Measurements from ENCODE around the gene MAP3K20.
"Not testable (repeated sequence)": the region's sequence is repeated elsewhere in the genome, so short reads cannot be mapped to it uniquely, and the experiment has no call there.

The MAP3K20 gene

GRCh38 chr2:173184031-173185004 is 108.7 kb downstream of the MAP3K20 start:
- Histone ChIP-seq H3K4me3 (no peak overlapping the region), H3K27ac (peak overlapping the region in 11 of 21 experiments; percentile 24 to 74 (median 39))

GRCh38 chr2:173185437-173185836 is 109.8 kb downstream of the MAP3K20 start:
- peak overlapping the region in 4 of 21 experiments; percentile 30 to 74 (median 50) for H3K27ac ChIP-seq
- no peak overlapping the region for H3K4me3 ChIP-seq

GRCh38 chr2:173187941-173188788 is 112.5 kb downstream of the MAP3K20 start:
- Histone ChIP-seq H3K27ac (no peak overlapping the region), H3K4me3 (no peak overlapping the region)

DNA sequence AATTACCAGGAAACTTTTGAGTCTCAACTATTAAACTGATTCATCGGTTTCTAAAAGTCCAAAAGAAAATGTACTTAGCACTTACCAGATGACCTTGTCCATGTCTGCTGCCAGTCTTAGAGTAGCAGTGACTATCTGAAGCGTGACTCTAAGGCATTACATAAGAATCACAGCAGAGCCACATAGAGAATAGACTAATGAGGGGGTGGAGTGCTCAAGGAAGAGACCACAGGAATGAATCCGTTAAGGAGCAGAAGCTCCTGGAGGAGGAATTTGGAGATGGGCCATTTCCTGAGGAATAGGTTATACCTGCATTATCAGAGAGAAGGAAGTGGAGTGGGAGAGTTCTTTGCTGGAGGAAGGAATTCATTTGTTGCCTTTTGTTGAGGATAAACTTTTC is 116.0 kb downstream of the MAP3K20 start:
- H3K4me3 ChIP-seq: no peak overlapping the region
- peak overlapping the region in 2 of 21 experiments; percentile 8 to 9 for H3K27ac ChIP-seq

DNA sequence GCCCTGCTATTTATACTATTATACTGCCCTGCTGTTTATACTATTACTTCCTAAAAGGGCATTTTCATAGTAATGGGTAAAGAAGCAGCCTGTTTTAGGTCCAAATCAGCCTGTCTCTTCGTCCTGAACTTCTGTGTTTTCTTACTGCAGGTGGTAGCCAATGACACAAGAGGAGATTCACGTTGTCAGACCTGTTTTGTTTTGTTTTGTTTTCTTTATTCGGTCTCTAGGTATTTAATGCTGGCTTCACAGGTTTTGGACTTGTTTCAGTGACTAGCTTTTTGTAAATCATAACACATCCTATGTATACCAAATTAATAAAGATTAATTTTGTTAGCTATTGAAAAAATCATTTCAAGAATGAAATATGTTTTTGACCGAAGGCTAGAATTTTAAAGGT is 116.4 kb downstream of the MAP3K20 start:
- peak overlapping the region in 3 of 21 experiments; percentile 4 to 9 (median 8) for H3K27ac ChIP-seq

DNA sequence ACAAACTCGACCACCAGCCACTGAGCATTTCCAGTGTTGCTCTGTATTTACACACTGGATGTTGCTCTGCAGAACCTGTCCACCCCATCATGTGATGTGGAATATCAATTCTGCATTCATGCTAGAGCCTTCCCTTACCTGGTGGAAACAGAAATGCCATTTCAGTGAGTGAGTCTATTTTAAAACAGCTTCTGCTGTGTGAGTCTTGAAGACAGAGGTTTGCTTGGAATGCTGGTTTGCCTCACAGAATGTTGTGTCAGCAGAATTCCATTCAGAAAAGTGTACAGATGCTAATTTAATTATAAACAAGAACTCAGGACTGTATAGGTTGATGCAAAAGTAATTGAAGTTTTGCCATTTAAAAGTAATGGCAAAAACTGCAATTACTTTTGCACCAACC is 118.3 kb downstream of the MAP3K20 start:
- Histone ChIP-seq H3K27ac (no peak overlapping the region), H3K4me3 (no peak overlapping the region)

More for the DNA sequence above, 116.4 kb downstream of the MAP3K20 start:
- no peak overlapping the region for H3K4me3 ChIP-seq

- no peak overlapping the region for H3K27ac ChIP-seq
- no peak overlapping the region for H3K4me3 ChIP-seq
Measured at GRCh38 chr2:173195100-173195499, 119.5 kb downstream of the MAP3K20 start.

DNA sequence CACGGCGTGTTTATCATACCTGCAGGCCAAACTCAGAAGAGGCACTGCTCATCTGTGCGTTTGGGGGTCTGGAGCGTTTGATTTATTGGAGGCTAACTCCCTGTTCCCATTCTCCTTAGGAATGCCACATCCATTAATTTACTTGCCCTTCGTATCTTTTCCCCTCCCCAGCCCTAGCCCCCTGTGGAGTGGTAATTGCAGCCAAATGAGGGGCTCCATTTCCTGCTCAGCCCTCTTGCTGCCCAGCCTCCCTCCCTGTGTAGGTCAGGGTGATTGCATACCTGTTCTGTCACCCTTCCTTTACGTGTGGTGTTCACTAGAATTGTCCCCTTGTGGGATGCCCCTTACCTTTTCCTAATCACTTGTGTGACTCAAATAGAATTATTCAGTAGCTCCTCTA is 120.4 kb downstream of the MAP3K20 start:
- Histone ChIP-seq H3K27ac (no peak overlapping the region), H3K4me3 (no peak overlapping the region)

- Histone ChIP-seq H3K4me3 (no peak overlapping the region), H3K27ac (no peak overlapping the region)
Measured at GRCh38 chr2:173196638-173197037, 121.0 kb downstream of the MAP3K20 start.

- H3K4me3 ChIP-seq: no peak overlapping the region
- no peak overlapping the region for H3K27ac ChIP-seq
Measured at GRCh38 chr2:173198327-173198726, 122.7 kb downstream of the MAP3K20 start.

DNA sequence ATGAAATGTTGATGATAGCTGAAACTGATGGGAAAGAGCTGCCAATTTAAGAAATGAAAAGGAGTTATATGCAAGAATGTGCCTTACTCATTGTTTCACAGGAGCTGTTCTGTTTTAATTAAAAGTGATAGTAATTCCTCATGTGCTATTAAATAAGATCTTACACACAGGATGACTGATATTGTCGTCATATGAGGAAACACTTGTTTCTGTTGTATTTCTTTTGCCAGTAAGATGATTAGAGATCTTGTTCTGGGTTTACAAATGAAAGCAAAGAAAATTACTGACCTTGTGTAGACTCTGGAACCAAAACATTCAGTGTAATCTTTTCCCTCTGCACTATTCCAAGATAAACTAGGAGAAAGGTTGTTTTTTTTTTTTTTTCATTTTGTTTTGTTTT is 123.6 kb downstream of the MAP3K20 start:
- Histone ChIP-seq H3K27ac (no peak overlapping the region), H3K4me3 (no peak overlapping the region)

DNA sequence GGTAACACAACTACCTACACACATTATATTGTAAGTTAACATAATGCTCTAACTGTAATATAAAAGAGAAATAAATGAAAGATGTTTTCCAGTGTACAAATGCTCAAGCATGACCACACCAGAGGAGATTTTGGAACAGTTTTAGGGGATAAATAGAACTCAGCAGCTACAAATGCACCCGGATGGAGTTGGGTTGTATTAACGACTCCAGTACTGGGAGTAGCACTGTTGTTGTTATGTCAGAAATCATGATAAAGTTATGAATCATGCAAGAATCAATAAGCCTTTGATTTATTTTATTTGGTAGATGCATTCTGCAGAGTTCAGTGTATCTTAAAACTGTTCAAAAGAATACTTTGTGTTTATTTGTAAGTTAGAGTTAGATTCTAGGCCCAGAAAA is 126.9 kb downstream of the MAP3K20 start:
- no peak overlapping the region for H3K27ac ChIP-seq
- H3K4me3 ChIP-seq: no peak overlapping the region

DNA sequence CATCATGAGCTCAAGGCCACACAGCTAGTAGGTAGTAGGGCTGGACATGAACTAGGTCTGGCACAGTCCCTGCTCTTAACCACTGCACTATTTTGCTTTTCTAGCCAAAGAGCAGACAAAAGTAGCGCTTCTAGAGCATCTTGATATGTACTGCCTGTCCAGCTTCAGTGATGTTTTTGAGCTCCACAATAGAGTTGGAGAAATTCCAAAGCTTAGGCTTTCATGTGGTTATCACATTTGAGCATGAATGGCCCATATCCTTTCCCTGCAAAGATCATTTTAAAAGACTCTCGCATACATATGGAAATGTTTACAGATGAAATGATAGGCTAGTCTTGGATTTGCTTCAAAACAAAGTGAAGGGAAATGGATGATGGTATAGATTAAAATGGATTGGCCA is 128.7 kb downstream of the MAP3K20 start:
- Histone ChIP-seq H3K27ac (no peak overlapping the region), H3K4me3 (no peak overlapping the region)

GRCh38 chr2:173205375-173205774 is 129.7 kb downstream of the MAP3K20 start:
- peak overlapping the region in 2 of 21 experiments; percentile 19 to 21 for H3K27ac ChIP-seq
- no peak overlapping the region for H3K4me3 ChIP-seq

- H3K4me3 ChIP-seq, H3K27ac ChIP-seq: not testable (repeated sequence)
Measured at GRCh38 chr2:173207124-173207523, 131.5 kb downstream of the MAP3K20 start.

DNA sequence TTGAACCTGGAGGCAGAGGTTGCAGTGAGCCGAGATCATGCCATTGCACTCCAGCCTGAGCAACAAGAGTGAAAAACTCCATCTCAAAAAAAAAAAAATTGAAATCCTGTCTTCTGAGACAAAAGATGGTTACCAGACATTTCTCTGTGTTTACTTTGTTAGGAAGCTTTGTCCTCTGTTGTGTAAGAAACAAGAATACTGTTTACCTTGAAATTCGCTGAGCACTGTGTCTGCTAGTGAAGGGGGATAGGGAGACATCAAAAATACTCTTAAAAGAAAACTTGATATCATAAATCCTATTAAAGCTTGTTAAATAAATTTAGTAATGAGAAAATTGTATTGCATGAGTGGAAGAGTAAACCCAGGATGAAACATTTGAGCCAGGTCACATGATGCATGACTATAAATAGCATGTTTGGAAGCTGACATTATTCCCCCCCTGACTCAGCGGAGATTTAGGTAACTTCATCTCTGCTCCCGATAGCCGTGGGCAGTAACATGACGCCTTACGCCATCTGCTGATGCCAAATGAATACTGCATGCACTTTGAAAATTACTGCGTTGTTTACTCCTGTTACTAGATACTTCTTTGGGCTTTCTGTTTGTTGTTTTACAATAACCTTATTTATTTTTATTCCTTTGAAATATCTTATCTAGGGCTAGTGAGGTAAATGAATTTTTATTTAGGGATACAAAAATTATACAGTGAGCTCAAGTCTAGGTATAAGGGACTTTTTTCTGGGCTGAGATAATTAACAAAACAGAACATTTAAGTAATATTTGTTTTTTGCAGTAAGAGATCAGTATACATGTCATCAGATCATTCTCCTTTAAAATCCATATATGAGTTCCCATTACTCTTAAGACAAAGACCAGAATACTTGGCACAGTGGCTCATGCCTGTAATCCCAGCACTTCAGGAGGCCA is 134.9 kb downstream of the MAP3K20 start:
- H3K27ac ChIP-seq: peak overlapping the region in 4 of 21 experiments; percentile 17 to 63 (median 35)
- no peak overlapping the region for H3K4me3 ChIP-seq

DNA sequence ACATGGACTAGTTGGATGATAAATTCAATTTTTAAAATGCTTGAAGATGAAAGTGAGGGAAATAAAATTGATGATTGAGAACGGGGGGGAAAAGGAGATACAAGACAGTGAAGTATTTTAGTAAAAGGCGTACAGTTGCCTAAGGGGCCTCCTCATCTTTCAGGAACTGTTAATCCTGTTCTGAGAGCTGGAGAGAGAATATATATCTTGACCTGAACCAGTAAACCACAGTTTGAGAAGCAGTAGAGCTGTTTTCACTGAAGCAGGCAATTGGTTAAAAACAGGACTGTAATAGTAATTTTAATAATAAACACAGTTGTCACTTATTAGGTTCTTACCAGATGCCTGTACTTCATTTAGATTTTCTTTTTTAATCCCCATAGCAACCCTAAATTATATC is 137.5 kb downstream of the MAP3K20 start:
- H3K4me3 ChIP-seq: no peak overlapping the region
- H3K27ac ChIP-seq: peak overlapping the region in 13 of 21 experiments; percentile 17 to 66 (median 52)

- H3K27ac ChIP-seq: peak overlapping the region in 5 of 21 experiments; percentile 17 to 66 (median 48)
- H3K4me3 ChIP-seq: no peak overlapping the region
Measured at GRCh38 chr2:173214213-173214612, 138.6 kb downstream of the MAP3K20 start.

DNA sequence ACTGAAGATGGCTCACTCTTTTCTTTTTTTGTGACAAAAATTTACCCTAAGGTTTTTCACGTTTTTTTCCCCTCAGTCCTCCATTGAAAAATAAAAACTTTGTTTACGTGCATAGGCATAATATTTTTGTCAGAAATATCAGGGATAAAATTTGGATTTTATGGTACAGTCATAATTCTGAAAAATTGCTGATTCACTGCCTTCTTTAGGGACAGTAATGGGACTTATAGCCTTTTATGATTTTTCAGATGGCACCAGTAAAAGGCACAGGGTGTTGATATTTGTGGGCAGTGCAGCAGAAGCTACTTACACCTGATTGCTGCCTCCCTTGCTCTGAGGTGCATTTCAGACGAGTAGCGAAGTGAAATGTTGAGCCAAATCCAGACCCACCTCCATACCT is 139.7 kb downstream of the MAP3K20 start:
- no peak overlapping the region for H3K4me3 ChIP-seq
- H3K27ac ChIP-seq: no peak overlapping the region
